ENCODE data around the gene ITM2C.

DNA sequence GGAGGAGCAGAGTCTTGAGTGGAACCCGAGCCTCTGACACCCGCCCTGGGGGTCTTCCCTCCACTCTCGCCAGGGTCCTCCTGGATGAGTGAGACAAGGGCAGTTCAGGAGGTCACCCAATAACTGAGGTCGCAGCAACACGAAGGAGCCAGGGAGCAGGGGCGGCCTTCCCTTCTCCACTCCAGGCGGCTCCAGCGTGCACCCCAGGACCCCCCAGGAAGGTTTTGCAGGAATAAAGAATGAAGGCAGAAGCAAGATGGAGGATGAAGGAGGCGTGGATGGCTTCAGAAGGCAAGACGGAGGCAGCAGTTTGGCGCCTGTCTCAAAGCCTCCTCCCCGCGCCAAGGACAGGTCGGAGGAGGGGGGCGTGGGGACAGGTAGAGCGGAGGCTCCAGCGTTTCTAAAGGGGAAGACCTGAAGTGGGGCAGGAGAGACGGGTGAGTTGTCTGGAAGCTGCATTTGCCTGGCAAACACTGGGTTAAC lies 579 bp upstream of the ITM2C start:
- TF ChIP-seq CTCF (IDR thresholded peaks at IDR 0.05 in 4 of 5, conservative IDR thresholded peaks at IDR 0.05 in 1 of 5): no peak
- no peak for TF ChIP-seq POLR2A (IDR thresholded peaks at IDR 0.05)

All from gastrocnemius medialis (tissue), 4 donors.